Activated naive CD8-positive, alpha-beta T cell treated with anti-CD3 and anti-CD28 coated beads, Interleukin-2, amount 50 U/mL, for 24 hours (primary cell): Measurements from ENCODE around the gene TMEM169.

Experiments used
- ATAC-seq: fragments of 150-1000 bp; cut with Tn5 transposase; one replicate; pipeline ENCODE4 v1.10.0; 2021
- DNase-seq: peaks from one replicate; pipeline ENCODE4 v3.0.0; 2021
- H3K27ac Mint-ChIP-seq: one replicate; pipeline ENCODE4 v1.8.0; 2021; ENCODE audit warnings: mild to moderate bottlenecking, mixed read lengths
- H3K27me3 Mint-ChIP-seq: one replicate; pipeline ENCODE4 v1.8.0; 2021; ENCODE audit warnings: mixed read lengths
- H3K36me3 Mint-ChIP-seq: one replicate; pipeline ENCODE4 v1.8.0; 2021; ENCODE audit warnings: low read depth, mixed read lengths
- H3K4me1 Mint-ChIP-seq: one replicate; pipeline ENCODE4 v1.8.0; 2021; ENCODE audit warnings: mixed read lengths
- H3K4me3 Mint-ChIP-seq: one replicate; pipeline ENCODE4 v1.8.0; 2021; ENCODE audit warnings: mild to moderate bottlenecking, moderate library complexity, mixed read lengths
- H3K9me3 Mint-ChIP-seq: one replicate; pipeline ENCODE4 v1.8.0; 2021; ENCODE audit warnings: mixed read lengths

TMEM169 gene

DNA sequence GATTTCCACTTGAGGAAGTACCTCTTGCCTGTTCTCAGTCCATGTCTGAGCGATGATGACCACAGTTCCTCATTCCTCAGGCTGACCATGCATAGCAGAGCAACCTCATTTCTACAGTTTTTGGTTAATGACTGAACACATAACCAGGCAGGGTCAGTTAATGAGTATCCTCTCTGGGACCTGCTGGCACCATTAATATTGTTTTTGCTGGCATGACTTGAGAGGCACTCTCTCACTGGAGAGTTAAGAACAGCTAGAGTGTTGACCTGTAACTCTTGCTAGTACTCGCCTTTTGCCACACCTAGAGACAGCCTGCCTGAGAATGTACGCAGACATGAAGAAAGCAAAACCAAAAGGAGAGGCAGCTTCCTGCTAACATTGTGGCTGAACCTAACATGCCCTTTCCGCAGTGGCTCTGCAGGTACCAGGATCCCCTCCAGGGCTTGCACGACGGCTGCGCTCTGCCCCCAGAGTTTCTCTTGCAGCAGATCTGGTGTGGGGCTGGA lies 24.0 kb upstream of the TMEM169 start:
- Mint-ChIP-seq H3K27me3 (no peaks in the 10 kb centered on the region), H3K27ac (peak overlapping the region; percentile 85)
- DNase-seq: peak; percentile 56

DNA sequence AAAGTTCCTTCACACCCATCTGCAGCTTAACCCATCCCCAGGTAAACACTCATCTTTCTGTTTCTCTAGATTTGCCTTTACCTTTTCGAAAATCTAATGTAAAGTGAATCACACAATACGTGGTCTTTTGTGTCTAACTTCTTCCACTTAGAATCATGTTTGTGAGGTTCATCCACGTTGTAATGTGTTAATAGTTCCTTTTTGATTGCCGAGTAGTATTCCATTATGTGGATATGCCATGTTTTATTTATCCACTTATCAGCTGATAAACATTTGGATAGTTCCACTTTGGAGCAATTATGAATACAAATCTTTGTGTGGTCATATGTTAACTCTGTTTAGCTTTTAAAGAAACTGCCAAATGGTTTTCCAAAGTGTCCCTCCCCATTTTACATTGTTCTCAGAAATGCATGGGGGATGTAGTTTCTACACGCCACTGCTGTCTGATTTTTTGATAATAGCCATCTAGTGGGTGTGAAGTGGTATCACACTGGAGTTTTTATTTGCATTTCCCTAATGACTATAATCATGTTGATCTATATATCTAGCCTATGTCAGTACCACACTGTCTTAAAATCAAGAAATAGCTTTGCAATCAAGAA lies 22.4 kb upstream of the TMEM169 start:
- Mint-ChIP-seq H3K36me3 (peaks cover 8% of the 10 kb centered on the region), H3K27me3 (no peaks in the 10 kb centered on the region), H3K9me3 (no peaks in the 10 kb centered on the region), H3K4me3 (no peak overlapping the region), H3K4me1 (peaks cover 30% of the 10 kb centered on the region), H3K27ac (no peak overlapping the region)
- ATAC-seq (no peak), DNase-seq (no peak)

More for the DNA sequence above, 24.0 kb upstream of the TMEM169 start:
- peaks cover 27% of the 10 kb centered on the region for H3K4me1 Mint-ChIP-seq
- peak overlapping the region; percentile 69 for H3K4me3 Mint-ChIP-seq
- peak; percentile 95 for ATAC-seq
- H3K36me3 Mint-ChIP-seq: peaks cover 8% of the 10 kb centered on the region
- H3K9me3 Mint-ChIP-seq: no peaks in the 10 kb centered on the region

DNA sequence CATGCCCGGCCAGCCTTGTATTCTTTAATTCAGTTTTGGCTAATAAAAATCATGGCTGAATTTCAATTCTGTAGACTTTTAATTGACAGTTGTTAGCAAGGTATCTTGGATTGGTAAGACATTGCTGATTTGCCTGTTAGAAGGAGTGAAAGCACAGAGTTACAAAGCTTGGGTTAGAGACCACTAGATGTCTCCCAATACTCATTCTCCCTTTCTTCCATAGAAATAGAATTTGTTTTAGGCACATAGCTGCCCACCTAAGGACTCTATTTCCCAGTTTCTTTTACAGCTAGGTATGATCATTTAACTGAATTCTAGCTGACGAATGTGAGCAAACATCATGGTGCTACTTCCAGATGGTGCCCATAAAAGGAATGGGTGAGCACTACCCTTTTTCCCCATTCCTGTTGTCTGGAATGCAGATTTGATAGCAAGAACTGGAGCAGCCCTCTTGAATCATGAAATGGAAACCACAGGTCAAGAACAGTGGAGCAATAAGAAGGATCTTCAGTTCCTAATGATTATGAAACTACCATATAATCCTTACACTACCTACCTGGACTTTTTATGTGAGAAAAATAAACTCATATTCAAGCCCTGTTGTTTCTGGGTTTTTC lies 17.6 kb upstream of the TMEM169 start:
- Mint-ChIP-seq H3K36me3 (peaks cover 4% of the 10 kb centered on the region), H3K27me3 (no peaks in the 10 kb centered on the region), H3K9me3 (no peaks in the 10 kb centered on the region), H3K4me3 (no peak overlapping the region), H3K4me1 (peaks cover 15% of the 10 kb centered on the region), H3K27ac (no peak overlapping the region)
- ATAC-seq: no peak
- DNase-seq: no peak

DNA sequence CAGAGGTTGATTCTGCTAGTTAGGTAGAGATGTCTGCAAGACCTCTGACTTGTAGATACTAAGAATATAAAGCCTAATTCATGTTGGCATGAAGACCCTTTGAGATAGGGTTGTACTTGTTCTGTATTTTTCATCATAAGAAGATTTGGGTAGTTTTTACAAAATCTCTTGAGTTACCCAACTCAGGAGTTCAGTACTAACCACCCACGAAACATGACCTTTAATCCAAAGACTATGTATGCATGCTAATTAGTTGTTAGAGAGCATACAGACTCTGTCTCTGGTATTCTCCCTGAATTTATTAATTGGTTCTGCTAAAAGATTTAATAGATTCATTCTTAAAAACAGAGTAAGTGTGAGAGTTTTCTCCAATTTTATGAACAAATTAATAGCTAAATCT lies 17.1 kb upstream of the TMEM169 start:
- Mint-ChIP-seq H3K4me1 (peaks cover 17% of the 10 kb centered on the region), H3K27me3 (no peaks in the 10 kb centered on the region), H3K4me3 (no peak overlapping the region), H3K27ac (no peak overlapping the region), H3K36me3 (no peaks in the 10 kb centered on the region), H3K9me3 (no peaks in the 10 kb centered on the region)
- DNase-seq: no peak
- peak; percentile 68 for ATAC-seq

DNA sequence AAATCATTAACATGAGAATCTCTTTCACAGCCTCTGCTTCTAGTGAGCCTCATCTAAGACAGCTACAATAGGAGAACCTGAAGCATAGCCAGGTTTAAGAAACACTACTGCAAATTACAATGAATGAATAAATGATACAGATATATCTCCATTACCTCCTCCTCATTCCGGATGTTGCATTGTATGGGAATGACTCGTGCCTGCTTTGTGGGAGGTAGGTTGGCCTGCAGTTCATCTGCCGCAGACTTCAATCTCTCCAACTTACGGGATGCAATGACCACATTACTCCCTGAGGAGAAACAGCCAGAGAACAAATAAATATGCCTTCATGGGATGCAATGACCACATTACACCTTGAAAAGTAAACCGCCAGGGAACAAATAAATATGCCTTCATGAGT lies 15.5 kb upstream of the TMEM169 start:
- H3K4me1 Mint-ChIP-seq: peaks cover 17% of the 10 kb centered on the region
- no peak overlapping the region for H3K27ac Mint-ChIP-seq
- no peak overlapping the region for H3K4me3 Mint-ChIP-seq
- H3K27me3 Mint-ChIP-seq: no peaks in the 10 kb centered on the region
- ATAC-seq (no peak), DNase-seq (no peak)
- no peaks in the 10 kb centered on the region for H3K9me3 Mint-ChIP-seq
- H3K36me3 Mint-ChIP-seq: no peaks in the 10 kb centered on the region

DNA sequence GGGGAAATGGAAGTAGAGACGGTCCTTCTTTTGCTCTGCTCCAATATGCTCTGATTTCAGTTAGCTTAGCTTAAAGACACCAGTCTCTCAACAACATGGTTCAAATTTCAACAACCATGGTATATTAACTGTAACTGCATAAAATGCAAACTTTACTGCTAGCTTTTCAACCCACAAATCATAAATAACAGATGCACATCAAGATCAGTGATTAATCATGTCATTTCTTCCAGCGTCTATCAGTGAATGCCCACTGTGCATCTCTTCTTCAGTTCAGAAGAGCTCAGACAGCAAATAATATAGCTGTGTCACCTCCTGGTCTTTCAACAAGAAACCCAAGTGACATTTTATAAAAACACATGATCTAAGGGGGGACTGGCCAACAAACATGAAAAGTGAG lies 12.7 kb upstream of the TMEM169 start:
- Mint-ChIP-seq H3K9me3 (no peaks in the 10 kb centered on the region), H3K4me3 (no peak overlapping the region), H3K27me3 (no peaks in the 10 kb centered on the region), H3K36me3 (peaks cover 3% of the 10 kb centered on the region), H3K27ac (no peak overlapping the region), H3K4me1 (peaks cover 22% of the 10 kb centered on the region)
- DNase-seq: no peak
- ATAC-seq: no peak

DNA sequence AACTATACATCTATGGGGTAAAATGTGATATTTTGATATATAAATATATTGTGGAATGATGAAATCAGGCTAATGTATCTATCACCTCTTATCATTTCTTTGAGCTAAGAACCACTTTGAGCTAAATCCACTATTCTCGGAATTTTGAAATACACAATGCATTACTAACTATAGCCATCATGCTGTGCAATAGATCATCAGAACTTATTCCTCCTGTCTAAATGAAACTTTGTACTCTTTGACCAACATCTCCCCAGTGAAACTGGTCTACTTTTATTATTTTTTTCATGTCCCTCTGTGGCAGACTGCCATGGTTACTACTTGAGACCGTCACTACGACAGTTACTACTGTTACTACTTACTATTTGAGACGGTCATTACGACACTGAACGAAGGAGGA lies 11.5 kb upstream of the TMEM169 start:
- Mint-ChIP-seq H3K4me1 (peaks cover 24% of the 10 kb centered on the region), H3K9me3 (no peaks in the 10 kb centered on the region), H3K27ac (no peak overlapping the region), H3K36me3 (peaks cover 3% of the 10 kb centered on the region), H3K27me3 (no peaks in the 10 kb centered on the region), H3K4me3 (no peak overlapping the region)
- ATAC-seq (no peak), DNase-seq (no peak)

DNA sequence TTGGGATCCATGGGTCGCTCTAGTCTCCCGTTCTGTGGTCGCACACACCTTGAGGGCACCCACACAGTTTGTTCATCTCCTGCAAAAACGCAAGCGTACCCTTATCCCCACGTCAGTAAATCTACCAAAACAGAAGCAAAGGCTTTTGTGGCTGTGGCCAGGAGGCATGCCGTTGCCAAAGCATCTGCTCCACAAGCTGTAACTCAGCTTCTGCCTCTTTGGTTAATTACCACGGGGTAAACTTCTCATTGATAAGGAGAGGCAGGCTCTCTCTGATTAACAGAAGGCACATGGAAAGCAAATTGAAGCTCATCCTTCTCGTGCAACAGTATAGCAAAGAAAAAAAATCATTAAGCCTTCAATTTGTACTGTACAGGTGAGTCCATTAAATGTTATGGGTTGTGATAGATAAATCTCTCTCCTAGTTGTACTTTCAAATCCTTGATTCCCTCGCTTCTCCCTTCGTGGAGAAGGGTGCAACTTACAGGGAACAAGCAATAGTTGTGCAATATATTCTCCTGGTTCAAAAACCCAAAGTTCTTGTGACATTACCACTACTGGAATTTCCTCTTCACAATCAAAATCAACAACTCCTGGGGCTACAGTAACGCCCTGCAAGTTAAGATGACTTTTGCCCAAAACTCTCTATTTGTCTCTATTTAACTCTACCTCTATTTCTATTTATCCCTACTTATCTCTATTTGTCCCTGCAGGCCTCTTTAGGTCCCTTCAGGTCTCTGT lies 10.4 kb upstream of the TMEM169 start:
- Mint-ChIP-seq H3K27me3 (no peaks in the 10 kb centered on the region), H3K27ac (no peak overlapping the region), H3K9me3 (no peaks in the 10 kb centered on the region), H3K4me1 (peaks cover 26% of the 10 kb centered on the region), H3K4me3 (no peak overlapping the region), H3K36me3 (peaks cover 3% of the 10 kb centered on the region)
- ATAC-seq: no peak
- no peak for DNase-seq

DNA sequence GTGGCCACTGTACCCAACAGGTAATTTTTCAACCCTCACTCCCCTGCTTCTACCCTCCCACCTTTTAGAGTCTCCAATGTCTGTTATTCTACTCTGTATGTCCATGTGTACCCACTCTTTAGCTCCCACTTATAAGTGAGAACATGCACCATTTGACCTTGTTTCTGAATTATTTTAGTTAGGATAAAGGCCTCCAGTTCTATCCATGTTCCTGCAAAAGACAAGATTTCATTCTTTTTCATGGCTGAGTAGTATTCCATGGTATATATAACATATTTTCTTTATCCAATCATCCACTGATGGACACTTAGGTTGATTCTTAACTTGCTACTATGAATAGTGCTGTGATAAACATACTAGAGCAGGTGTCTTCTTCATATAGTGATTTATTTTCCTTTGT lies 9.2 kb upstream of the TMEM169 start:
- no peaks in the 10 kb centered on the region for H3K27me3 Mint-ChIP-seq
- DNase-seq (no peak), ATAC-seq (no peak)
- no peak overlapping the region for H3K4me3 Mint-ChIP-seq
- no peak overlapping the region for H3K27ac Mint-ChIP-seq
- peaks cover 3% of the 10 kb centered on the region for H3K36me3 Mint-ChIP-seq
- H3K9me3 Mint-ChIP-seq: no peaks in the 10 kb centered on the region
- H3K4me1 Mint-ChIP-seq: peaks cover 26% of the 10 kb centered on the region

DNA sequence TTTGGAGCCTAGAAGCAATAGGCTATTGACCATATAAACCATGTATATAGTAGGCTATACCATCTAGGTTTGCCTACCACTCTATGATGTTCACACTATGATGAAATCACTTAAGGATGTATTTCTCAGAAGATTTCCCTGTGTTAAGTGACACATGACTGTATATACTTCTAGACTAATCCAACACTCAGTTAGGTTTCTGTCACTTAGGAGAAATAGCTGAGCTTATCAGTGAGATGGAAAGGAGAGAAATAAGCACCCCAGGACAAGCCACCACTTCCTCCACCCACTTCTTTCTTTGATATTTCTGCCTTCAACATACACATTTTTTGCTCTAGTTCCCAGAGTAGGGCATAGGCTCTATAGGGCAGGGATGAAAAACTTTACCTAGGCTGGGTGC lies 7.9 kb upstream of the TMEM169 start:
- ATAC-seq: peak; percentile 79
- Mint-ChIP-seq H3K4me1 (peaks cover 23% of the 10 kb centered on the region), H3K9me3 (no peaks in the 10 kb centered on the region), H3K27ac (peak overlapping the region; percentile 30), H3K4me3 (no peak overlapping the region), H3K36me3 (peaks cover 3% of the 10 kb centered on the region), H3K27me3 (no peaks in the 10 kb centered on the region)
- DNase-seq: no peak

DNA sequence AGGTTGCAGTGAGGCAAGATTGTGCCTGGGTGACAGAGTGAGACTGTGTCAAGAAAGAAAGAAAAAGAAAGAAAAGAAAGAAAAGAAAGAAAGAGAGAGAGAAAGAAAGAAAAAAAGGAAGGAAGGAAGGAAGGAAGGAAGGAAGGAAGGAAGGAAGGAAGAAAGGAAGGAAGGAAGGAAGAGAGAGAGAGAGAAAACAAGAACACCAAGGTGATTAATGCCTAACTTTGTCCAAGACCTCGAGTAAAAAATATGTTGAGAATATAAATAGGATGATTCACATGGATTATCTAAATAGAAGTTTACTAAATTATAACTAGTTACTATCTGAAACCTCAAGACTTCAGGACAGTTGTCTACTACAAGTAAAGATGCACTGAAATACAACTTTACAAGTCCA lies 7.3 kb upstream of the TMEM169 start:
- no peak overlapping the region for H3K27ac Mint-ChIP-seq
- peaks cover 3% of the 10 kb centered on the region for H3K36me3 Mint-ChIP-seq
- H3K4me3 Mint-ChIP-seq: no peak overlapping the region
- H3K4me1 Mint-ChIP-seq: peaks cover 22% of the 10 kb centered on the region
- no peaks in the 10 kb centered on the region for H3K9me3 Mint-ChIP-seq
- no peak for ATAC-seq
- no peak for DNase-seq
- H3K27me3 Mint-ChIP-seq: no peaks in the 10 kb centered on the region

DNA sequence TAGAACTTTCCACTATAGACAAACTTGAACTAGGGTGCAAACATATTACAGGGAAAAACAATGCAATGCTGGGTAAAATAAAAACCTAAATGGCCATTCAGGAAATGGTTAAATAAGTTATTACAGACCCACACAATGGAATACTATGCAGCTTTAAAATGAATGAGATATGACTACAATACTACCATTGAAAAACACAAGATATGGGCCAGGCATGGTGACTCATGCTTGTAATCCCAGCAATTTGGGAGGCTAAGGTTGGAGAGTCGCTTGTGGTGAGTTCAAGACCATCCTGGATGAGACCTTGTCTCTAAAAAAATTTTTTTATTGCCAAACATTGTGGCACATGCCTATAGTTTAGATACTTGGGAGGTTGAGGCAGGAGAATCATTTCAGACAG lies 6.9 kb upstream of the TMEM169 start:
- Mint-ChIP-seq H3K4me1 (peaks cover 22% of the 10 kb centered on the region), H3K36me3 (peaks cover 3% of the 10 kb centered on the region), H3K27ac (no peak overlapping the region), H3K27me3 (no peaks in the 10 kb centered on the region), H3K4me3 (no peak overlapping the region), H3K9me3 (no peaks in the 10 kb centered on the region)
- DNase-seq: no peak
- no peak for ATAC-seq

DNA sequence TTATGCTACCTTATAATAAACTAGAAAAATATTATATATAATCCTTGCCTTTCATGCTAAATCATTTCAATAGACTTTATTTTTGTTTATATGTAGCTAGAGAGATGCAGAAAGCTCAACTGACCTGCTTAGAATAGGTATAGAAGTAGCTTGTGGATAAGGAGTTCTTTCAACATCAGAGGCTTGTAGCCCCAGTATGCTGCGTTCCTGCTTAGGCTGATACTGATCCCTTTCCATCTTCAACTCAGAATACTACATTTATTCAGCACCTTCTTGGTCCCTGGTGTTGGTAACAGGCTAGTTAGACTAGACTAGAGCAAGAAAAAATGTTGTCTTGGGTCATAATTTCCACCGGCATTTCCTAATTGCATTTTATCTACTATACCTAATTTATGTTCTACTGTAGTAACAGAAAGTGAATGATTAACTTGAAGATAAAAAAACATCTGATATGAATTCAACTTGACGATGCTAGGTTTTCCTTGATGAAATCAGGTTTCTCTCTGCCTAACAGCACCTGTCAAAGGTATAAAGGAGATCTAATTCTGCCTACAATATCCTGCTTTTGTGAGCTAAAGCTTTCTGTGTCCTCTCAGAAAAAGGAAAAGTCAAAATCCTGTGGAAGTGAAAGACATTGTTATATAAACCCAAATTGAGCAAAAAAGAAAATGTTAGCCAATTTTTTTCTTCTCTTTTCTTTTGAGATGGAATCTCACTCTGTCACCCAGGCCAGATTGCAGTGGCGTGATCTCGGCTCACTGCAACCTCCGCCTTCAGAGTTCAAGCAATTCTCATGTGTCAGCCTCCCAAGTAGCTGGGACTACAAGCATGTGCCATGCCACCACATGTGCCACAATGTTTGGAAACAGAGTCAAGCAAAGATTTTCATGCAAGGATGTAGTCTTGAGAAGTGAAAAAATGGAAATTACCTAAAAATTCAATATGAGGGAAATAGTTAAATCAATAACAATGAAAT lies 5.9 kb upstream of the TMEM169 start:
- Mint-ChIP-seq H3K27me3 (no peaks in the 10 kb centered on the region), H3K27ac (no peak overlapping the region), H3K9me3 (no peaks in the 10 kb centered on the region), H3K4me3 (no peak overlapping the region), H3K36me3 (peaks cover 3% of the 10 kb centered on the region), H3K4me1 (peaks cover 29% of the 10 kb centered on the region)
- DNase-seq: no peak
- ATAC-seq: no peak

DNA sequence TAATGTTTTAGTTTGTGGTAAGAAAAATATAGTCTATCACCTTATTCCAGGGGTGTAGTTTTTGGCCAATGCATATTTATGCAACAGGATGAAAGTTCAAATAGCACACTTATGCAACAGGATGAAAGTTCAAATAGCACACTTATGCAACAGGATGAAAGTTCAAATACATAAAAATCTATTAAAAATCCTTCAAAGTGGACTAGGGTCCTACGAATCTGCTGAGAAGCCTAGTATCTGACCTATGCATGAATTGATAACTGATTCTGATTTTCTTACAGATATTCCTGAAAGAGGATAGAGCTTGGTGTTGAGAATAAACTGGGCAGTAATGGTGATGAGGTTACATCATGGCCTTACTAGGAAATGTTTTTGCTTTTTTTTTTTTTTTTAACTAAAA lies 2.9 kb upstream of the TMEM169 start:
- ATAC-seq (no peak), DNase-seq (no peak)
- no peaks in the 10 kb centered on the region for H3K27me3 Mint-ChIP-seq
- H3K9me3 Mint-ChIP-seq: no peaks in the 10 kb centered on the region
- peaks cover 54% of the 10 kb centered on the region for H3K4me1 Mint-ChIP-seq
- H3K4me3 Mint-ChIP-seq: no peak overlapping the region
- no peaks in the 10 kb centered on the region for H3K36me3 Mint-ChIP-seq
- no peak overlapping the region for H3K27ac Mint-ChIP-seq
